Peyer's patch (tissue), 4 donors: ENCODE measurements around the gene DBNL. TPM values are rescaled to one million over a fixed set of nuclear protein-coding genes. Genes with fewer than 3 reads are reported as not detected.

ENCODE experiments used
- DNase-seq, 3 donors: peaks; one replicate each; pipeline ENCODE4 v3.0.0-alpha.2; 2017 to 2019
- H3K27ac ChIP-seq, 4 donors: fragments of 200-600 bp; sonication (generic); one replicate each; pipeline ENCODE4 v1.5.1; 2016 to 2019
- H3K27me3 ChIP-seq, 2 donors: fragments of 200-600 bp; sonication (generic); one replicate each; pipeline ENCODE4 v1.5.1; 2019
- H3K36me3 ChIP-seq, 3 donors: fragments of 200-600 bp; sonication (generic); one replicate each; pipeline ENCODE4 v1.5.1; 2016 to 2019
- H3K4me1 ChIP-seq, 4 donors: fragments of 200-600 bp; sonication (generic); one replicate each; pipeline ENCODE4 v1.5.1; 2016 to 2019
- H3K4me3 ChIP-seq, 4 donors: fragments of 200-600 bp; sonication (generic); 1 replicate in 3 of 4; 2 replicates in 1 of 4; pipeline ENCODE4 v1.5.1; 2016 to 2019; ENCODE audit warnings: mild to moderate bottlenecking in 1 of 4
- H3K9me3 ChIP-seq, 4 donors: fragments of 200-600 bp; sonication (generic); one replicate each; pipeline ENCODE4 v1.5.1; 2016 to 2019; ENCODE audit warnings: mild to moderate bottlenecking in 1 of 4
- POLR2A ChIP-seq, 2 donors: fragments of 450-650 bp; IDR thresholded peaks; one replicate each; pipeline ENCODE4 v1.5.1; 2017; ENCODE audit warnings: antibody characterized with exemption in 2 of 2, mild to moderate bottlenecking in 2 of 2, moderate library complexity in 2 of 2
- total RNA-seq, 4 donors: library from RNA; depleted of rRNA; stranded (reverse); fragments of >200 nt; gene quantifications; one replicate each; pipeline ENCODE4 v1.1.0, GENCODE V29; 2016
- TF ChIP-seq, protein P1 (sequence below), 6 experiments: fragments of 450-650 bp in 4 of 6; fragments of 200-600 bp in 2 of 6; sonication (generic) in 1 of 6; IDR thresholded peaks; one replicate each; pipeline ENCODE4 v1.5.1; 2017 to 2019; ENCODE audit warnings: antibody characterized with exemption in 6 of 6, mild to moderate bottlenecking in 3 of 6, moderate library complexity in 1 of 6

The DBNL gene
- total RNA-seq, 4 donors from 2014 or later, result 100 to 303 (median 111) TPM

DNA sequence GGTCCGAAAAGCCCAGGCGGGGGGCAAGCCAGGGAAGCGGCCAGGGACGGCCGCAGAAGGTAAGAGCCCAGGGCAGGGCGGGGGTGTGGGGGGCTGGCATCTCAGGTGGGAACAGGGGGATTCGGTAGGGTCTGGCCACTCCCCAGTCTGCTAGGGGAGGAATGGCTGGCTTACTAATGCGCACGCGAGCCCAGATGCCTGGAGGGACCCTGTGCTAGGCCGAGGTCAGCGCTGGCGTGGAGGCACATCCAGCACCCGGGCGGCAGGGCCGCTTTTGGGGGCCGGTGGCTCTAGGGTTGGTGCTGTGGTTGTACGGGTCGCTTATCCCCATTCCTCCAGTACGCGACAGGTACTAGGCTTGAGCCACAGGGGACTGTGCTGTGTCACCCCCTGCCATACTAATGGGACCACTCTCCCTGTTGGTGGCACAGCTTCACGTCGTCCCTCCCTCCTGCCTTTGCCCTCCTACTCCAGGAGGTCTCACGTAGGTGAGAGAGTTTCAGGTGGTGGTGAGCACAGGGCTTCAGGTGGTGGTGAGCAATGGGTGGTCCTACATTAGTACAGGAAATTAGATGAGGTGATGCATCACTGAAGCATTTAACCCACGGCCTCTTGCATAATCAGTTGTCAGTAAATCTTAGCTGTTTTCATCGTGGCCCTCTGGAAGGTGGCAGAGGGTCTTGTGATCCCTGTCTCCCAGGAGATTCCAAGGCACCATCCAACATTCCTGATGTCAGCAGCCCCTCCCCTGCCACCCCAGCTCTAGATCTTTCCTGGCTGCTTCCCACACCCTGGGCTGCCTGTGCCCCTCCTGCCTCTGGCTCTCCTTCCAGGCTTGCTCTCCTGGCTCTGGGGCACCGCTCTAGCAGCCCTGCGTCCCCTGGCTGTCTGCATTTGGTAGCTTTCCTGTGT, 60.6 kb downstream of the DBNL start:
- H3K27ac ChIP-seq, result peak overlapping the region; percentile 64 to 85 (median 74)
- H3K36me3 ChIP-seq, result peaks cover 0 to 5% (median 0%) of the 10 kb centered on the region in 3 donors
- peak overlapping the region; percentile 28 to 60 (median 54) for H3K4me3 ChIP-seq
- no peaks in the 10 kb centered on the region for H3K9me3 ChIP-seq
- no peaks in the 10 kb centered on the region for H3K4me1 ChIP-seq
- peaks cover 0 to 6% of the 10 kb centered on the region in 2 donors for H3K27me3 ChIP-seq
- TF ChIP-seq, protein P1, sequence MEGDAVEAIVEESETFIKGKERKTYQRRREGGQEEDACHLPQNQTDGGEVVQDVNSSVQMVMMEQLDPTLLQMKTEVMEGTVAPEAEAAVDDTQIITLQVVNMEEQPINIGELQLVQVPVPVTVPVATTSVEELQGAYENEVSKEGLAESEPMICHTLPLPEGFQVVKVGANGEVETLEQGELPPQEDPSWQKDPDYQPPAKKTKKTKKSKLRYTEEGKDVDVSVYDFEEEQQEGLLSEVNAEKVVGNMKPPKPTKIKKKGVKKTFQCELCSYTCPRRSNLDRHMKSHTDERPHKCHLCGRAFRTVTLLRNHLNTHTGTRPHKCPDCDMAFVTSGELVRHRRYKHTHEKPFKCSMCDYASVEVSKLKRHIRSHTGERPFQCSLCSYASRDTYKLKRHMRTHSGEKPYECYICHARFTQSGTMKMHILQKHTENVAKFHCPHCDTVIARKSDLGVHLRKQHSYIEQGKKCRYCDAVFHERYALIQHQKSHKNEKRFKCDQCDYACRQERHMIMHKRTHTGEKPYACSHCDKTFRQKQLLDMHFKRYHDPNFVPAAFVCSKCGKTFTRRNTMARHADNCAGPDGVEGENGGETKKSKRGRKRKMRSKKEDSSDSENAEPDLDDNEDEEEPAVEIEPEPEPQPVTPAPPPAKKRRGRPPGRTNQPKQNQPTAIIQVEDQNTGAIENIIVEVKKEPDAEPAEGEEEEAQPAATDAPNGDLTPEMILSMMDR (IDR thresholded peaks at IDR 0.05), result no peak
- no peak for TF ChIP-seq POLR2A (IDR thresholded peaks at IDR 0.05)
- DNase-seq, result peak in 1 of 3 donors; percentile 60

DNA sequence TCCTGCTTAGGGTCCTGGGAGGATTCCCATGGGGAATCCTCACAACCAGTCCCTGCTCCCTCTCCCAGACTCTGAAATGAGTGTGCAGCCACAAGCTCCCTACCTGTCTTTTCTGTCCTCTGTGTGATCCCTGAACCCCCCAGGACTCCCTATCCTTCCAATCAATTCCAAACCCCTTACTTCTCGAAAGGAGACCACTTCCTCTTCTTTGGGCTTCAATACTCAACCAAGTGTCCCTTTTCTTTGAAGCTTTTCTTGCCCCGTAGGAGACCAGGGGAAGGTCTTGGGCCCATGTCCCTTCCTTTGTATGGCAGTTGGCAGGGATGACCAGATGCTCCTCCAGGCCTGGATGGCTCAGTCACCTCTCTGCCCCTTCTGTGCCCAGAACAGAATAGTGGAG, 61.3 kb downstream of the DBNL start:
- Histone ChIP-seq H3K27me3 (peaks cover 0 to 6% of the 10 kb centered on the region in 2 donors), H3K36me3 (peaks cover 0 to 5% (median 0%) of the 10 kb centered on the region in 3 donors), H3K4me1 (no peaks in the 10 kb centered on the region), H3K27ac (peak overlapping the region in 3 of 4 donors; percentile 71 to 85 (median 76)), H3K4me3 (peak overlapping the region in 2 of 4 donors; percentile 53 to 56), H3K9me3 (no peaks in the 10 kb centered on the region)
- no peak for DNase-seq
- TF ChIP-seq, protein P1 (IDR thresholded peaks at IDR 0.05), result no peak
- TF ChIP-seq POLR2A (IDR thresholded peaks at IDR 0.05), result no peak

DNA sequence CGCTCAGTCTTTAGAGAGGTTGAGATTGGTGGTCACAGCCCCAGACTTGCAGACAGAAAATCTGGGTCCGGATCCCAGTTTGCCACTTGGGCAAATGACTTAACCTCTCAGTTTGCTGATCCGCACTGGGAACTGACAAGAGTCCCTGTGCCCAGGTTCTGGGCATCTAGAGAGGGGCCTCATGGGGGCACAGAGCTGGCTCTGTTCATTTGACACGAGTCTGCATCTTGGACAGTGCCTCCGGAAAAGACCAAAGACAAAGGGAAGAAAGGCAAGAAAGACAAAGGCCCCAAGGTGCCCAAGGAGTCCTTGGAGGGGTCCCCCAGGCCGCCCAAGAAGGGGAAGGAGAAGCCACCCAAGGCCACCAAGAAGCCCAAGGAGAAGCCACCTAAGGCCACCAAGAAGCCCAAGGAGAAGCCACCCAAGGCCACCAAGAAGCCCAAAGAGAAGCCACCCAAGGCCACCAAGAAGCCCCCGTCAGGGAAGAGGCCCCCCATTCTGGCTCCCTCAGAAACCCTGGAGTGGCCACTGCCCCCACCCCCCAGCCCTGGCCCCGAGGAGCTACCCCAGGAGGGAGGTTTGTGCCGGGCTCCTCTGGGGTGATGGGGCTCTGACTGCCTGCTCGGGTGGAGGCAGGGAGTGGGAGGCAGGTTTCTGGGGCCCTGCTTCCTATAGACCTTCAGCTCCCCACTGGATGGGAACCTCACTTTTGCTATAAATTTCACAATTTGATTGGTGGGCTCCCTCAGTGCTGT, 62.0 kb downstream of the DBNL start:
- H3K9me3 ChIP-seq, result no peaks in the 10 kb centered on the region
- H3K36me3 ChIP-seq, result peaks cover 0 to 5% (median 0%) of the 10 kb centered on the region in 3 donors
- peaks cover 0 to 6% of the 10 kb centered on the region in 2 donors for H3K27me3 ChIP-seq
- H3K4me3 ChIP-seq, result peak overlapping the region in 1 of 4 donors; percentile 56
- H3K4me1 ChIP-seq, result no peaks in the 10 kb centered on the region
- DNase-seq, result no peak
- TF ChIP-seq, protein P1 (IDR thresholded peaks at IDR 0.05), result no peak
- TF ChIP-seq POLR2A (IDR thresholded peaks at IDR 0.05), result no peak
- peak overlapping the region in 1 of 4 donors; percentile 25 for H3K27ac ChIP-seq

DNA sequence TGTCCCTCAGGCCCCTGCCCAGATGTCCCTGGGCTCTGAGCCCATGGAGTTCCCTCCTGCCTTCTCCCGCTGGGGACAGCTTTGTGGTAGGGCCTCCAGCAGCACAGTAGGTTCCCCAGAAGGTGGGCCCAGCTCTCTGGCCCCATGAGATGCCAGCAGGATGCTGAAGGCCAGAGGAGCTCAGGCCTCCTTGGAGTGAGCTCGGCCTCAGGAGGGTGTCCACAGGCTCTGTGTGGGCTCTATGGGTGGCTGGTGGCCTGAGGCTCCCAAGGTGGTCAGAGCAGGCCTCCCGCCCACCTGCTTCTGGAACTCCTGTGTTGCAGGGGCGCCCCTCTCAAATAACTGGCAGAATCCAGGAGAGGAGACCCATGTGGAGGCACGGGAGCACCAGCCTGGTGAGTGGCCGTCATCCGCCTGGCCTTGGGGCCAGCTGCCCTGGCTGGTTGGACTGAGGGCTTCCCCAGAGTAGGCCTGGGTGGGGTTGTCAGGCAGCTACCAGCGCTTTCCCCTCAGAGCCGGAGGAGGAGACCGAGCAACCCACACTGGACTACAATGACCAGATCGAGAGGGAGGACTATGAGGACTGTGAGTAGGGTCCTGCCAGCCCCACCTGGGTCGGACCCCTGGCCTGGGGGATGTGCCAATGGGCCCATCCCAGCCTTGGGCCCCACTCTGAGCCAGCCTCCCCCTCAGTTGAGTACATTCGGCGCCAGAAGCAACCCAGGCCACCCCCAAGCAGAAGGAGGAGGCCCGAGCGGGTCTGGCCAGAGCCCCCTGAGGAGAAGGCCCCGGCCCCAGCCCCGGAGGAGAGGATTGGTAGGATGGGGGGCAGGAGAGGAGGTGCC, 62.8 kb downstream of the DBNL start:
- H3K9me3 ChIP-seq, result no peaks in the 10 kb centered on the region
- peak overlapping the region in 1 of 4 donors; percentile 17 for H3K27ac ChIP-seq
- peaks cover 0 to 5% (median 0%) of the 10 kb centered on the region in 3 donors for H3K36me3 ChIP-seq
- H3K27me3 ChIP-seq, result peaks cover 0 to 6% of the 10 kb centered on the region in 2 donors
- no peak for DNase-seq
- no peak overlapping the region for H3K4me3 ChIP-seq
- TF ChIP-seq, protein P1 (IDR thresholded peaks at IDR 0.05), result no peak
- TF ChIP-seq POLR2A (IDR thresholded peaks at IDR 0.05), result no peak
- no peaks in the 10 kb centered on the region for H3K4me1 ChIP-seq
